CD14-positive monocyte (primary cell): ENCODE results near the gene HOXB1. TPM values are rescaled to one million over a fixed set of nuclear protein-coding genes. Genes with fewer than 3 reads are reported as not detected.

Experiments
- DNase-seq, 3 donors: peaks; one replicate each; pipeline ENCODE4 v3.0.0-alpha.2; 2011 to 2022
- H2AFZ ChIP-seq: 2 replicates; pipeline ENCODE4 v1.6.0; 2012; ENCODE audit warnings: mild to moderate bottlenecking, low read depth, low read length, inconsistent platforms; ENCODE audit not compliant: insufficient read depth, poor library complexity, severe bottlenecking
- H3K27ac ChIP-seq, 2 donors: 1 replicate in 1 of 2; 2 replicates in 1 of 2; pipeline ENCODE4 v1.5.1; 2012 to 2013; ENCODE audit warnings: low read length in 2 of 2, control low read depth in 1 of 2, inconsistent platforms in 1 of 2, low read depth in 1 of 2, mild to moderate bottlenecking in 1 of 2
- H3K27me3 ChIP-seq, 2 donors: one replicate each; pipeline versions ENCODE4 v1.6.0 to v1.6.1; 2011 to 2013; ENCODE audit warnings: low read length in 2 of 2; ENCODE audit not compliant: control insufficient read depth in 2 of 2, insufficient read depth in 2 of 2
- H3K36me3 ChIP-seq, 2 donors: replicated peaks in 1 of 2; 1 replicate in 1 of 2; 2 replicates in 1 of 2; pipeline versions ENCODE4 v1.5.1 to v1.6.1; 2012 to 2013; ENCODE audit warnings: low read length in 2 of 2, control low read depth in 1 of 2, inconsistent platforms in 1 of 2, mild to moderate bottlenecking in 1 of 2; ENCODE audit not compliant: insufficient read depth in 2 of 2, control insufficient read depth in 1 of 2
- H3K4me1 ChIP-seq, 2 donors: 1 replicate in 1 of 2; 2 replicates in 1 of 2; pipeline versions ENCODE4 v1.5.1 to v1.6.1; 2012 to 2013; ENCODE audit warnings: low read length in 2 of 2, control low read depth in 1 of 2, inconsistent platforms in 1 of 2, mild to moderate bottlenecking in 1 of 2, moderate library complexity in 1 of 2; ENCODE audit not compliant: insufficient read depth in 2 of 2, control insufficient read depth in 1 of 2
- H3K4me2 ChIP-seq: replicated peaks from 2 replicates; pipeline ENCODE3; 2012; ENCODE audit warnings: low read length, moderate library complexity, mild to moderate bottlenecking; ENCODE audit not compliant: poor library complexity, severe bottlenecking; ENCODE audit errors: extremely low read depth
- H3K4me3 ChIP-seq, 3 experiments: fragments of 200-600 bp in 1 of 3; sonication (generic) in 1 of 3; replicated peaks in 1 of 3; 1 replicate in 2 of 3; 2 replicates in 1 of 3; pipeline ENCODE4 v1.5.1; 2011 to 2013; ENCODE audit warnings: low read length in 3 of 3, mild to moderate bottlenecking in 3 of 3, control low read depth in 2 of 3, low read depth in 2 of 3, inconsistent platforms in 1 of 3, moderate library complexity in 1 of 3
- H3K79me2 ChIP-seq: 2 replicates; pipeline ENCODE4 v1.6.0; 2012; ENCODE audit warnings: mild to moderate bottlenecking, control low read depth, inconsistent platforms, low read length, moderate library complexity; ENCODE audit not compliant: insufficient read depth
- H3K9ac ChIP-seq: 2 replicates; pipeline ENCODE4 v1.6.0; 2017; ENCODE audit warnings: low read length, mild to moderate bottlenecking; ENCODE audit not compliant: insufficient read depth, poor library complexity, severe bottlenecking
- H3K9me3 ChIP-seq, 2 donors: replicated peaks in 1 of 2; 1 replicate in 1 of 2; 2 replicates in 1 of 2; pipeline versions ENCODE4 v1.5.1 to v1.6.1; 2012 to 2013; ENCODE audit warnings: low read length in 2 of 2, control low read depth in 1 of 2; ENCODE audit not compliant: control insufficient read depth in 1 of 2, insufficient read depth in 1 of 2
- H4K20me1 ChIP-seq: 2 replicates; pipeline ENCODE4 v1.6.0; 2012; ENCODE audit warnings: mild to moderate bottlenecking, low read length, control low read depth, moderate library complexity; ENCODE audit not compliant: insufficient read depth
- H3K27ac Mint-ChIP-seq, 7 donors: one replicate each; pipeline ENCODE4 v1.8.0; 2020; ENCODE audit warnings: mild to moderate bottlenecking in 7 of 7, mixed read lengths in 7 of 7, moderate library complexity in 6 of 7, inconsistent platforms in 2 of 7
- H3K27me3 Mint-ChIP-seq, 3 donors: one replicate each; pipeline ENCODE4 v1.8.0; 2021 to 2022; ENCODE audit warnings: low read depth in 3 of 3, mild to moderate bottlenecking in 3 of 3, mixed read lengths in 3 of 3, moderate library complexity in 3 of 3, inconsistent platforms in 1 of 3
- H3K36me3 Mint-ChIP-seq, 2 donors: one replicate each; pipeline ENCODE4 v1.8.0; 2020; ENCODE audit warnings: mixed read lengths in 2 of 2, inconsistent platforms in 1 of 2, mild to moderate bottlenecking in 1 of 2
- H3K4me1 Mint-ChIP-seq: one replicate; pipeline ENCODE4 v1.8.0; 2020; ENCODE audit warnings: mild to moderate bottlenecking, mixed read lengths
- H3K4me3 Mint-ChIP-seq, 2 donors: one replicate each; pipeline ENCODE4 v1.8.0; 2020; ENCODE audit warnings: mild to moderate bottlenecking in 2 of 2, mixed read lengths in 2 of 2, moderate library complexity in 1 of 2
- H3K9me3 Mint-ChIP-seq, 7 donors: one replicate each; pipeline ENCODE4 v1.8.0; 2020 to 2022; ENCODE audit warnings: mixed read lengths in 7 of 7, mild to moderate bottlenecking in 6 of 7, moderate library complexity in 6 of 7, inconsistent platforms in 2 of 7
- CTCF ChIP-seq: fragments of 200-600 bp; IDR thresholded peaks from one replicate; pipeline ENCODE4 v1.8.0; 2022; ENCODE audit warnings: antibody characterized with exemption, mild to moderate bottlenecking
- WGBS: methylation state at CpG from one replicate; pipeline ENCODE4 v1.1.5; 2013; ENCODE audit warnings: missing lambda C conversion rate; ENCODE audit not compliant: insufficient coverage; 5-methylcytosine and 5-hydroxymethylcytosine counted together
- intact Hi-C, 2 donors: fragments of 100-400 bp; cut with micrococcal nuclease; formaldehyde crosslinking; loops; one replicate each; pipeline versions ENCODE4 v1.15.0 to v1.15.1; 2023
- polyA plus RNA-seq, 3 donors: library from polyadenylated mRNA; depleted of rRNA in 1 of 3; unstranded in 2 of 3; stranded (reverse) in 1 of 3; fragments of 300-500 nt in 2 of 3; fragments of >200 nt in 1 of 3; fragmentation: Illumina TruSeq in 2 of 3; gene quantifications; 1 replicate in 2 of 3; 2 replicates in 1 of 3; pipeline ENCODE4 v1.2.3, GENCODE V29; 2012 to 2021

Gene HOXB1
- polyA plus RNA-seq, 3 donors: not detected

GRCh38 chr17:48490451-48490892, 40.3 kb downstream of the HOXB1 start:
- Histone ChIP-seq H3K36me3 (no peaks in the 10 kb centered on the region), H3K4me2 (no peak overlapping the region), H3K4me3 (no peak overlapping the region), H3K9ac (no peak overlapping the region), H2AFZ (no peak overlapping the region), H3K79me2 (no peaks in the 10 kb centered on the region), H4K20me1 (no peaks in the 10 kb centered on the region), H3K27me3 (peaks cover 17 to 54% of the 10 kb centered on the region in 2 donors), H3K9me3 (no peaks in the 10 kb centered on the region), H3K27ac (no peak overlapping the region), H3K4me1 (peaks cover 9 to 10% of the 10 kb centered on the region in 2 donors)
- Mint-ChIP-seq H3K4me3 (peak overlapping the region in 1 of 2 donors; percentile 46), H3K27ac (no peak overlapping the region), H3K4me1 (peaks cover 13% of the 10 kb centered on the region), H3K27me3 (peaks cover 60 to 76% (median 63%) of the 10 kb centered on the region in 3 donors), H3K36me3 (no peaks in the 10 kb centered on the region), H3K9me3 (peaks cover 0 to 2% (median 0%) of the 10 kb centered on the region in 7 donors)
- 100% methylated on average over 1 of the region's 2 CpGs for WGBS
- no peak for TF ChIP-seq CTCF
- DNase-seq: no peak
- intact Hi-C loops: loop anchor here in 1 of 2 donors (5.0 kb wide), 1 partner anchor 102 kb away; the partner anchor contains the start of genes HOXB3 and HOXB5

GRCh38 chr17:48489781-48490180, 41.0 kb downstream of the HOXB1 start:
- no peaks in the 10 kb centered on the region for H3K9me3 ChIP-seq
- H3K4me3 Mint-ChIP-seq: peak overlapping the region in 1 of 2 donors; percentile 48
- no peak overlapping the region for H3K4me2 ChIP-seq
- peaks cover 13% of the 10 kb centered on the region for H3K4me1 Mint-ChIP-seq
- H3K9me3 Mint-ChIP-seq: peaks cover 0 to 2% (median 0%) of the 10 kb centered on the region in 7 donors
- H2AFZ ChIP-seq: no peak overlapping the region
- no peak overlapping the region for H3K4me3 ChIP-seq
- intact Hi-C loops: loop anchor here in 1 of 2 donors (5.0 kb wide), 1 partner anchor 103 kb away; the partner anchor contains the start of genes HOXB3 and HOXB5
- H3K4me1 ChIP-seq: peaks cover 9 to 10% of the 10 kb centered on the region in 2 donors
- H3K27me3 ChIP-seq: peaks cover 17 to 53% of the 10 kb centered on the region in 2 donors
- H3K36me3 ChIP-seq: no peaks in the 10 kb centered on the region
- DNase-seq: no peak
- WGBS: 94% methylated on average over 13 of the region's 13 CpGs
- no peaks in the 10 kb centered on the region for H3K79me2 ChIP-seq
- H3K27ac Mint-ChIP-seq: no peak overlapping the region
- no peak for TF ChIP-seq CTCF
- H4K20me1 ChIP-seq: no peaks in the 10 kb centered on the region
- no peak overlapping the region for H3K27ac ChIP-seq
- H3K9ac ChIP-seq: no peak overlapping the region
- peaks cover 56 to 75% (median 63%) of the 10 kb centered on the region in 3 donors for H3K27me3 Mint-ChIP-seq
- H3K36me3 Mint-ChIP-seq: no peaks in the 10 kb centered on the region
